ENCODE data around the gene TPMT.

TPMT gene

GRCh38 chr6:18107061-18107460, 47.8 kb downstream of the TPMT start:
- no peak for DNase-seq

DNA sequence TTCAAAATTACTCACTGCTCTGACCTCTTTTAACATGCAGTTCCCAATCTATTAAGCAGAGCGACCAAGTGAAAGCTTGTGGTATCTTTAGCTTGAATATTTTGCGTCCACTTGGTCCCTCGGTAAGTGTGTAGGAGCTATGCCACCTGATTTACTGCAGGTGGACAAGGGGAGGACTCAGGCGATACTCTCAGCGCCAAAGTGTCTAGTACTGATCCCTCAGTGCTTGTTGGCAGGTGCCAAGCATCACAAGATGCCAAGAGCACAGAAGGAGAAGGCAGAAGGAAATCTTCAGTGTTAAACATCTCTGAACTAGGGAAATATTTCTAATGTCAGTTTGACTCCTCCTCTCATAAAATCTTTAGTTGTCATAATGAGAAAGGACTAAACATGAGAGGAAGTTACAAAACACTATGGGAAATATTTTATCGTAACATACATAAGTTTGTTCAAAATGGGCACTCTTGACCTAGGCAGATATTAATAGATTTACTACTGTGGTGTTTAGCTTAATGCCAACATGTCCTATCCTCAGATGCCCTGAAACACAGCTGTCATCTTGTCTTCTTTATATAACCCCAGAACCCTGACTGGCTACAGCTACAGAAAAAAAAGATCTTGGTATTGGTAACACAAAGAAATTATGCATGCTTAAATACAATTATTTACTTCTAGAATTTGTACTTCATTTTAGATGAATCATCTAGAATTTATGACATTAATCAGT, 51.9 kb downstream of the TPMT start:
- no peak for DNase-seq

GRCh38 chr6:18101873-18102272, 53.0 kb downstream of the TPMT start:
- DNase-seq, result no peak

GRCh38 chr6:18101271-18101670, 53.6 kb downstream of the TPMT start:
- no peak for DNase-seq

DNA sequence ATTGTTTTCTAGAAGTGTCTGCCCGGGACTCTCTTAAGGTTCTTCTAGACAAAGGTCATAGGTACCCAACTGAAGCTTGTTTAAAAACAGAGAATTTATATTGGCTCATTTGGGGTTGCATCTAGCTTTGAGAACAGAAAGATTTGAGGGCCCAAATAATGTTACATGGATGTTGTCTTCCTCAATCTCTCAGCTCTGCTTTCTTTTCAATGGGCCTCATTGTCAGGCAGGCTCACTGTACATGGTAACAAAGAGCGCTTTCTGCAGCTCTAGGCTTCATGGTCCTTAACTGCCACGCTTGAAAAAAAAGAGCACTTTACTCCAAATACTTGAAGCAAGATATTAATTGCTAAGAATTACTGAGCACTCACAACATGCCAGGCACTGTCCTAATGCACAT, 54.6 kb downstream of the TPMT start:
- DNase-seq, result no peak

GRCh38 chr6:18099511-18099910, 55.4 kb downstream of the TPMT start:
- DNase-seq, result no peak

- DNase-seq, result no peak
Measured at GRCh38 chr6:18096423-18096822, 58.5 kb downstream of the TPMT start.

DNA sequence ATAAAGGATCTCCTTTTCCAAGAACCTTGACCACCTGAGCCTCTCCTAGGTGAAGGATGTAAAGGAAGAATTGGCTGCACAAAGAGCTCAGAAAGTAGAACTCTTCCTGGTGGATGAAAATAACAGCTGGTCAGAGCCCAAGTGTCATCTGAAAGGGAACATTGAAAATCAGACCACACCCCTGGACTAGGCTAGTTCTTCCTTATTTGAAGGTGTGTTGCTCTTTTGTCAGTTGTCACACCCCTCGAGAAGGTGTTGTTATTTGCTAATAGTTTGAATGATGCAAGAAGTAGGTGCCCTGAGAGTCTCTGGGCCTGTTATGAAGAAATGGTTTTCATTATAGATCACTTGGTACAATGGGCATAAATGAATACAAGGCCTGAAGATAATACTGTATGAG, 63.5 kb downstream of the TPMT start:
- DNase-seq, result no peak

- no peak for DNase-seq
Measured at GRCh38 chr6:18090349-18090786, 64.5 kb downstream of the TPMT start.

DNA sequence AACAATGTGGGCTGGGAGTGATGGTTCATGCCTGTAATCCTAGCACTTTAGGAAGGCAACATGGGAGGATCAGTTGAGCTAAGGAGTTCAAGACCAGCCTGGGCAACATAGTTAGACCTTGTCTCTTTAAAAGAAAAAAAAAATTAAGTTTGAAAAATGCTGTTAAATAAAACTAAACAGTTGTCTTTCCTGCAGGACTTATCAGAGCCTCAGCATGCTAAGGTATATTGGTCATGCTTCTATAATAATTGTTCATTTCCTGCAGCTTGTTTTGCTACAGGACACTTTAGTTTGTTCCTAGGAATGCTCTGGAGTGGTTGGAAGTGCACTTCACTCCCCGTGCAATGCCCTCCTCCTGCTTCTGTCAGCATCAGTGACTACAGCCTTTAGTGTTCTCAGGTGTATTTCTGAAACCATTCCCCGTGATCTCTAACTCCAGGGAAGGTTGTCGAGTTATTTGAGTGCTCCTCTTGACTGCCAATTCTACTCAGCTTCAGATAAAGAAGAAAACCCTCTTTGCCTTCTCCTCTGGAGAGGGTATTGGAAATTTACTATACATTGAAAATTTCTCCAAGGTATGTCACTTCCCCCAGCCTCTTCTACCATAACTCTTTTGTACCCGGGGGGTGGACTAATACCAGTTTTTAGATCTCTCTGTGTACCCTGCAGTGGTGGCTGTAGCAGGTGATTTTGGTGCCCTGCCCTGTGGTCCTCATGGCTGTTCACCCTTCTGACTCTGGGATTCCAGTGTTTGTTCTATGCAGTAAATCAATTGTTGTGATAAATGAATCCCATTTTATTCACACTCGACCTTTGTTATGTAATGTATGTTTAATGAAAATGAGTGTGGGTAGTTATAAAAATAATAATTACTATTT, 66.2 kb downstream of the TPMT start:
- DNase-seq, result no peak

DNA sequence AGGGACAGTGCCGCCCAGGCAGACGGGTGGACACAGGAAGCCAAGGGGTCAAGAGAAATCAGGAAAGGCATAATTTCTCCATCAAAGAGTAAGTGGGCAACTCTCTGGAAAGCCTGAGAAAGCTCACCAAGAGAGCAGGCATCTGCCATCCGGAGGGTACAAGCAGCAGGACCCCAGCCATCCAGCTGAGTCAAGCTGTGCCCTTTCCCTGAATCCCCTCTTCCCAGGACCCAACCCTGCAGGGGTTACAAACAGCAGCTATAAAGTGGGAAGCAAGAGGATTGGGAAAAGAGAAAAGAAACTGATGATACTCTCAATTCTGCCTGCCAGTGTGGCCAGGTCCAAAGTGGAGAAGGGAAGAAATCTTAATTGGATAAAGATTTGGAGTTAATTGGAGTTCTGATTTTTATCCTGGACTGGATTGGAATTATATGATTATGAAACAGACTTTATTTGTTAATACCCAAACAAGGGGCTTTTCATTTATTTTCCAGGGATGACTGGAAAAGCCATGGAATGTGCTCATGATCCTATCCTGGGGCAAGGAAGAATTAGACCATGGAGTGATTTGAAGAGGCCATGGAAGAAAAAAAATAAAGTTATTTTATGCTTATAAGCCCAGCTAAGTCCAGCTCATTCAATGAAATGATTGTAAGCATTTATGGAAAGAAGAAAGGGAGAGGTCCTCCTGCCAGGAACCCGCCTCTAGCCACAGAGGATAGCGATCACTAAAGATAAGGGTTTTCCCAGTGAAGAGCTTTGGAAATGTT, 67.3 kb downstream of the TPMT start:
- no peak for DNase-seq

GRCh38 chr6:18081025-18081668, 73.7 kb downstream of the TPMT start:
- no peak for DNase-seq

GRCh38 chr6:18080544-18080943, 74.3 kb downstream of the TPMT start:
- no peak for DNase-seq

GRCh38 chr6:18078866-18079265, 76.0 kb downstream of the TPMT start:
- no peak for DNase-seq

Data from NCI-H524 treated with DMSO at 0.1 percent for 48 hours (cell line).